ENCODE data around the gene VKORC1. TPM values are rescaled to one million over a fixed set of nuclear protein-coding genes. Genes with fewer than 3 reads are reported as not detected.

VKORC1 gene
- polyA plus RNA-seq, 2 of the 4 experiments (the other 2 are of a cell fraction), result 94.2 to 101 TPM

- ATAC-seq (no peak; a peak in 1 of 6 replicates), FAIRE-seq (no peak), DNase-seq (ENCODE audit: low read depth in 1 of 2, low spot score in 1 of 2) (no peak)
- Histone ChIP-seq H3K9me3 (no peaks in the 10 kb centered on the region), H3K4me3 (peak overlapping the region; percentile 50; the same call in 2 of the 3 replicates), H3K4me1 (peaks cover 29% of the 10 kb centered on the region), H3K4me2 (peak overlapping the region; percentile 98), H3K27ac (peak overlapping the region; percentile 90 to 95)
- 88% methylated on average over 18 of the region's 22 CpGs for WGBS (ENCODE audit: missing lambda C conversion rate)
- ChIA-PET POLR2A (interaction anchor here (1.0 to 2.9 kb wide), 13 partner anchors 10 to 316 kb away, joined by 3 to 73 read pairs (median 7); partner anchors contain the start of genes ARMC5, FUS, HSD3B7 and KAT8), CTCF (interaction anchor here (0.6 to 6.8 kb wide), 61 partner anchors 9 to 725 kb away, joined by 3 to 166 read pairs (median 5); partner anchors contain the start of genes HSD3B7, KAT8, PYCARD and VKORC1)
- TF ChIP-seq PHF8 (IDR thresholded peaks at IDR 0.05; ENCODE audit: borderline replicate concordance, low read depth) (0 out of 2 replicates have a peak, but pooled peaks have one; percentile 4), TFCP2L1 (CRISPR knock-in tag; IDR thresholded peaks at IDR 0.05) (no peak), HOXB13 (CRISPR knock-in tag; IDR thresholded peaks at IDR 0.05; ENCODE audit: low read depth) (no peak)
Observed at GRCh38 chr16:31143011-31143693, 48.6 kb upstream of the VKORC1 start.

DNA sequence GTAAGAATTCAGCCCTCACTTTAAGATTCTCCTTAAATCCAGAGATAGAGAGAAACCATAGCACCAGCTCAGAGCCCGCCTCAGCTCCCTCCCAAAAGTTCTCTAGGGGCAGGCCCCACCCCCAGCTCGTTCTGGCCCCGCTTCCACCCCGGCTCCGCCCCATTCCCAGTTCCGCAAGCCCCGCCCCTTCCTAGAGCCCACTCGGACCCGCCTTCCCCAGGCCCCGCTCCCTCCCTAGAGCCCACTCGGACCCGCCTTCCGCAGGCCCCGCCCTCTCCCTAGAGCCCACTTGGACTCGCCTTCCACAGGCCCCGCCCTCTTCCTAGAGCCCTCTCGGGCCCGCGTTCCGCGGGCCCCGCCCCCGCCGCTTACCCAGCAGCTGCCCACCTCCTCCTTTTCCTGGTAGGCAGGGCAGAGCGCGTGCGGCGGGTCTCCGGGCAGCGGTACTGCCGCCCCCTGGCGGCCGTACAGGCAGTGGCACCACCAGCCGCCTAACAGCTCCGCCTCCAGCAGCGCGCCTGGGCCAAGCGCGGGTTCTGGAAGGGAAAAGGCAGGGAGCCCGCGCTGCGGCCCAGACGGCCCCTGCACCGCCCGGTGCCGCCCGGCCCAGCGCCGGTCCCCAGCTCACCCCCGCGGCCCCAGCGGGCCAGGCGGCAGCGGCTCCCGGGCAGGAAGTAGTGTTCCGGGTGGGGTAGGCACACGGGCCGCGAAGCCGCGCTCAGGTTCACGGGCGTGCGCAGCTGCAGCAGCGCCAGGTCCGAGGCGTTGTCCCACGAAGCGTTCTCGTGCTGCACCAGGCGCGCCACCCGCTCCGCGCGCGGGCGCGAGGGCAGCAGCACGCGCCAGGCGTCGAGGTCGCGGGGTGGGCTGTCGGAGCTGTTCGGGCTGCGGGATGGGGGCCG lies 47.8 kb upstream of the VKORC1 start:
- DNase-seq (ENCODE audit: low read depth in 1 of 2, low spot score in 1 of 2) (peak; percentile 97 to 99), FAIRE-seq (no peak), ATAC-seq (peak; percentile 82 to 89)
- no peaks in the 10 kb centered on the region for H3K9me3 ChIP-seq
- ChIA-PET POLR2A (interaction anchor here (0.5 to 2.9 kb wide), 28 partner anchors 9 to 318 kb away, joined by 3 to 73 read pairs (median 4); partner anchors contain the start of genes ARMC5, FUS, HSD3B7 and KAT8), CTCF (interaction anchor here (0.6 to 6.8 kb wide), 72 partner anchors 8 to 726 kb away, joined by 3 to 166 read pairs (median 5); partner anchors contain the start of genes HSD3B7, KAT8, PYCARD and VKORC1)
- TF ChIP-seq PHF8 (IDR thresholded peaks at IDR 0.05; ENCODE audit: borderline replicate concordance, low read depth), result peak; percentile 26; the same call in 1 of the 2 replicates
- TF ChIP-seq NR3C1 (IDR thresholded peaks at IDR 0.05), result no peak
- TF ChIP-seq ZNF302 (CRISPR knock-in tag; IDR thresholded peaks at IDR 0.05), result no peak
- TF ChIP-seq CTCF (IDR thresholded peaks at IDR 0.05), result peak; percentile 96
- no peak for TF ChIP-seq TP53 (CRISPR knock-in tag; IDR thresholded peaks at IDR 0.05)
- peak; percentile 46; the same call in 1 of the 2 replicates for TF ChIP-seq HOXB5 (CRISPR knock-in tag; IDR thresholded peaks at IDR 0.05)
- TF ChIP-seq MYC (IDR thresholded peaks at IDR 0.05; ENCODE audit: borderline replicate concordance, low read length), result peak; percentile 96
- 0 out of 2 replicates have a peak, but pooled peaks have one; percentile 63 for TF ChIP-seq HOXB13 (CRISPR knock-in tag; IDR thresholded peaks at IDR 0.05; ENCODE audit: low read depth)
- TF ChIP-seq RAD21 (conservative IDR thresholded peaks at IDR 0.05 in 1 of 2, IDR thresholded peaks at IDR 0.05 in 1 of 2), result peak; percentile 69 to 88
- TF ChIP-seq HDAC2 (IDR thresholded peaks at IDR 0.05), result no peak
- TF ChIP-seq POLR2A (IDR thresholded peaks at IDR 0.05; ENCODE audit: low read length), result peak; percentile 52
- TF ChIP-seq SMC3 (IDR thresholded peaks at IDR 0.05), result peak; percentile 92
- TF ChIP-seq MAX (IDR thresholded peaks at IDR 0.05), result peak; percentile 90
- peak; percentile 79 for TF ChIP-seq E2F6 (IDR thresholded peaks at IDR 0.05; ENCODE audit: borderline replicate concordance, low read depth)
- TF ChIP-seq ATOH8 (CRISPR knock-in tag; IDR thresholded peaks at IDR 0.05; ENCODE audit: low read depth), result no peak
- TF ChIP-seq JUN (IDR thresholded peaks at IDR 0.05), result peak in 1 of 2 experiments; percentile 60; a peak in 1 of 5 replicates
- peak; percentile 69; the same call in 1 of the 2 replicates for TF ChIP-seq MAZ (IDR thresholded peaks at IDR 0.05; ENCODE audit: borderline replicate concordance, low read depth, low read length)
- peak overlapping the region; percentile 90 to 95 for H3K27ac ChIP-seq
- peaks cover 30% of the 10 kb centered on the region for H3K4me1 ChIP-seq
- WGBS (ENCODE audit: missing lambda C conversion rate), result 2% methylated on average over 34 of the region's 89 CpGs
- H3K4me2 ChIP-seq, result peak overlapping the region; percentile 98
- peak overlapping the region; percentile 50 for H3K4me3 ChIP-seq
